Glutamatergic neuron (in vitro differentiated cells): ENCODE measurements around the gene CYP26B1. TPM values are rescaled to one million over a fixed set of nuclear protein-coding genes. Genes with fewer than 3 reads are reported as not detected.

Experiments used
- DNase-seq: peaks from one replicate; pipeline ENCODE4 v3.0.0; 2022
- H3K27ac Mint-ChIP-seq: one replicate; pipeline ENCODE4 v1.8.0; 2020; ENCODE audit warnings: mild to moderate bottlenecking, mixed read lengths, inconsistent platforms; ENCODE audit not compliant: unreplicated experiment
- H3K27me3 Mint-ChIP-seq: one replicate; pipeline ENCODE4 v1.8.0; 2020; ENCODE audit warnings: mild to moderate bottlenecking, moderate library complexity, mixed read lengths, inconsistent platforms; ENCODE audit not compliant: unreplicated experiment
- H3K36me3 Mint-ChIP-seq: one replicate; pipeline ENCODE4 v1.8.0; 2020; ENCODE audit warnings: mild to moderate bottlenecking, mixed read lengths, inconsistent platforms; ENCODE audit not compliant: unreplicated experiment
- H3K4me1 Mint-ChIP-seq: one replicate; pipeline ENCODE4 v1.8.0; 2020; ENCODE audit warnings: mild to moderate bottlenecking, low read depth, mixed read lengths, inconsistent platforms; ENCODE audit not compliant: unreplicated experiment
- H3K4me3 Mint-ChIP-seq: one replicate; pipeline ENCODE4 v1.8.0; 2020; ENCODE audit warnings: mild to moderate bottlenecking, mixed read lengths, inconsistent platforms; ENCODE audit not compliant: unreplicated experiment
- H3K9me3 Mint-ChIP-seq: one replicate; pipeline ENCODE4 v1.8.0; 2020; ENCODE audit warnings: mild to moderate bottlenecking, moderate library complexity, mixed read lengths, inconsistent platforms; ENCODE audit not compliant: unreplicated experiment
- total RNA-seq: library from RNA; stranded (reverse); fragmentation: NEBNext Ultra II Directional; extraction: Animal tissue kit (Norgen Biotek cat#: 25700); gene quantifications from one replicate; pipeline ENCODE4 v1.2.1, GENCODE V29; 2021; ENCODE audit not compliant: unreplicated experiment
- TF ChIP-seq, protein P1 (sequence below): fragments of 200-600 bp; sonication (generic); IDR thresholded peaks from one replicate; pipeline ENCODE4 v1.5.0; 2021; ENCODE audit not compliant: partially characterized antibody, unreplicated experiment

Gene CYP26B1
- total RNA-seq, 1 donor from 2014 or later = 9.7 TPM

GRCh38 chr2:72176281-72176680 is 28.6 kb upstream of the CYP26B1 start:
- H3K4me1 Mint-ChIP-seq = peaks cover 19% of the 10 kb centered on the region
- DNase-seq = no peak
- no peak overlapping the region for H3K27ac Mint-ChIP-seq
- no peak overlapping the region for H3K4me3 Mint-ChIP-seq
- peaks cover 2% of the 10 kb centered on the region for H3K27me3 Mint-ChIP-seq
- TF ChIP-seq, protein P1, sequence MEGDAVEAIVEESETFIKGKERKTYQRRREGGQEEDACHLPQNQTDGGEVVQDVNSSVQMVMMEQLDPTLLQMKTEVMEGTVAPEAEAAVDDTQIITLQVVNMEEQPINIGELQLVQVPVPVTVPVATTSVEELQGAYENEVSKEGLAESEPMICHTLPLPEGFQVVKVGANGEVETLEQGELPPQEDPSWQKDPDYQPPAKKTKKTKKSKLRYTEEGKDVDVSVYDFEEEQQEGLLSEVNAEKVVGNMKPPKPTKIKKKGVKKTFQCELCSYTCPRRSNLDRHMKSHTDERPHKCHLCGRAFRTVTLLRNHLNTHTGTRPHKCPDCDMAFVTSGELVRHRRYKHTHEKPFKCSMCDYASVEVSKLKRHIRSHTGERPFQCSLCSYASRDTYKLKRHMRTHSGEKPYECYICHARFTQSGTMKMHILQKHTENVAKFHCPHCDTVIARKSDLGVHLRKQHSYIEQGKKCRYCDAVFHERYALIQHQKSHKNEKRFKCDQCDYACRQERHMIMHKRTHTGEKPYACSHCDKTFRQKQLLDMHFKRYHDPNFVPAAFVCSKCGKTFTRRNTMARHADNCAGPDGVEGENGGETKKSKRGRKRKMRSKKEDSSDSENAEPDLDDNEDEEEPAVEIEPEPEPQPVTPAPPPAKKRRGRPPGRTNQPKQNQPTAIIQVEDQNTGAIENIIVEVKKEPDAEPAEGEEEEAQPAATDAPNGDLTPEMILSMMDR = no peak
- no peaks in the 10 kb centered on the region for H3K36me3 Mint-ChIP-seq
- H3K9me3 Mint-ChIP-seq = peaks cover 5% of the 10 kb centered on the region

DNA sequence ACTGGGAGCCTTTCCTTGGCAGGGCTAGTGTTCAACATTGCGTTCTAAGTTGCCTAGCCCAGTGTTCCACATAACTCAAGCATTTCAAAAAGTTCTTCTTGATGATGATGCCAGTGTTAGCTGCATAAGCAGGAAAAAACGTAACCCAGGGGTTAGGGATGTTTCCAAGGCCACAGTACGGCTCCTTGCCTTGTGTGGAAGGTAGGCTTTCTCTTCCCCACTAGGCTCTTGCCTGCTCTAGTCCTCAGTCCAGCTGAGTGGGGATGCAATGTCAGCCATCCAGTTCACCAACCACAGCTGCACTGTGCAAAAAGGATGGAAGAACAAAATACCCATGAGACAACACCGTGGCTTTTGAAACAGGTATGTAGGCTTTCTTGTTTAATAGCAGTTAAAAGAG is 28.0 kb upstream of the CYP26B1 start:
- Mint-ChIP-seq H3K36me3 (no peaks in the 10 kb centered on the region), H3K9me3 (peaks cover 5% of the 10 kb centered on the region), H3K4me3 (no peak overlapping the region), H3K27ac (no peak overlapping the region), H3K4me1 (peaks cover 19% of the 10 kb centered on the region), H3K27me3 (peaks cover 2% of the 10 kb centered on the region)
- TF ChIP-seq, protein P1 = no peak
- DNase-seq = no peak

DNA sequence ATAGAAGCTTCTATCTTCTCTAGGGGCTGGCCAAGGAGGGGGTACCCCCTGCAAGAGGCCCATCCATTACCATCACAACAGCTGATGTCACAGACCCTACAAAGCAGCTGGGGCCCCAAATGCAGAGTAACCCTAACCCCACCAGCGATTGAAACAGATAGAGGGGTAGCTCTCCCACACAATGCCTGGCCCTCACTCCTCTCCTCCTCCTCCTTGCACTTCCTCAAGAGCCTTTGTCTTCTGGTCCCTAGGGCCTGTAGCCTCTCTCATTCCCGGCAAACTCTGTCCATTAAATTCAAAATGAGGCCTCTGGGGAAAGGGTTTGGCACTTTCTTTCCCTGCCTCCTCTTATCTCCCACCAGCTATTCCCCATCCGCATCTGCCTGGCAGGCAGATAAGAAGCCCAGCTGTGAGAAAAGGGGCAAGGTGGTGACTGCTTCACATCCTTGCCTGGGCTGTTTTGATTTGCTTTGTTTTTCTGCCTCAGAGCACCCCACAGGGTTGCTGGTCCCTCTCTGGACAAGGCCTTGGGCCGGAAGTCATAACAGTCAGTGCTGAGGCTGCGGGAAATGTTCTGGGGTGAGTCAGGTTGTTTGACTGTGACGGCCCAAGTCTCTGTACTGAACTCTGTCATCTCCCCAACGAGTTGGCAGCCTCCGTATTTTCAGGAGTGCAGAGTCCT is 26.1 kb upstream of the CYP26B1 start:
- no peak for DNase-seq
- peak overlapping the region; percentile 14 for H3K4me3 Mint-ChIP-seq
- H3K27ac Mint-ChIP-seq = peak overlapping the region; percentile 76
- TF ChIP-seq, protein P1 = no peak
- peaks cover 5% of the 10 kb centered on the region for H3K9me3 Mint-ChIP-seq
- H3K27me3 Mint-ChIP-seq = peaks cover 2% of the 10 kb centered on the region
- H3K36me3 Mint-ChIP-seq = no peaks in the 10 kb centered on the region
- peaks cover 19% of the 10 kb centered on the region for H3K4me1 Mint-ChIP-seq

DNA sequence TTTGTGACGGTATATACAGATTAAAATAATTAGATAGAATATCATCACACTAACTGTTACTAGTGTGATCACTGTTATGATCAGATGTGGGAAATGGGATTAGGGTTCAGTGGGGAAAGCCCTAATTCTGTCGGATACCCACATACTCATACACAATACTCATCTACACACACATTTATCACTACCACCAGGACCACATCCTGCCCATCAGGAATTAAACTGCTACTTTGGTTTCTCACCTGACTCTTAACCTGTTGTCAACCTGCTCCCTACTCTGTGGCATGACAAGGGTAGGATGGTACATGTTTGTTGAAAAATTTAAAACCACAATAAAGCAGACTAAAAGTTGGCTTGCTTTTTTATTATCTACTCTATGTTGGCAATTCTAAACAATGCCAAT is 24.8 kb upstream of the CYP26B1 start:
- peaks cover 2% of the 10 kb centered on the region for H3K27me3 Mint-ChIP-seq

GRCh38 chr2:72166279-72166678 is 18.6 kb upstream of the CYP26B1 start:
- DNase-seq = no peak
- Mint-ChIP-seq H3K4me3 (no peak overlapping the region), H3K4me1 (peaks cover 2% of the 10 kb centered on the region), H3K9me3 (no peaks in the 10 kb centered on the region), H3K27ac (no peak overlapping the region), H3K27me3 (no peaks in the 10 kb centered on the region), H3K36me3 (no peaks in the 10 kb centered on the region)
- TF ChIP-seq, protein P1 = no peak

More for the DNA sequence above, 24.8 kb upstream of the CYP26B1 start:
- Mint-ChIP-seq H3K4me1 (peaks cover 19% of the 10 kb centered on the region), H3K9me3 (peaks cover 5% of the 10 kb centered on the region), H3K27ac (no peak overlapping the region), H3K36me3 (no peaks in the 10 kb centered on the region), H3K4me3 (no peak overlapping the region)
- no peak for DNase-seq
- TF ChIP-seq, protein P1 = no peak
